SU-DHL-6 (cell line): Measurements from ENCODE around the gene CBLN4.

Experiments
- CTCF ChIP-seq: fragments of 200-600 bp; sonication (generic); IDR thresholded peaks from one replicate; pipeline ENCODE4 v1.5.1; 2017; ENCODE audit warnings: antibody characterized with exemption, mild to moderate bottlenecking, low read length, moderate library complexity; ENCODE audit not compliant: insufficient read depth, poor library complexity, severe bottlenecking
- EZH2phosphoT487 ChIP-seq: fragments of 200-600 bp; sonication (generic), shearing (Covaris generic); conservative IDR thresholded peaks from 2 replicates; pipeline ENCODE4 v1.6.1; 2018; ENCODE audit warnings: mild to moderate bottlenecking, antibody characterized with exemption, low read length, moderate library complexity, mixed read lengths

GRCh38 chr20:56032251-56032650 is 26.9 kb upstream of the CBLN4 start:
- TF ChIP-seq CTCF (no peak), EZH2phosphoT487 (no peak)
